K562 (cell line): ENCODE data around the gene ARHGEF10L. TPM values are rescaled to one million over a fixed set of nuclear protein-coding genes. Genes with fewer than 3 reads are reported as not detected.

Experiments used
- ADNP ChIP-seq: fragments of 200-800 bp; sonication (Bioruptor generic); IDR thresholded peaks from 2 replicates; pipeline ENCODE4 v1.6.1; 2016; ENCODE audit warnings: missing genetic modification characterization, missing compliant biosample characterization
- BMI1 ChIP-seq: fragments of 150-350 bp; IDR thresholded peaks from 2 replicates; pipeline ENCODE4 v1.6.1; 2014; ENCODE audit warnings: low read length
- C11orf30 ChIP-seq: fragments of 450-650 bp; IDR thresholded peaks from 2 replicates; pipeline ENCODE4 v1.6.1; 2016; ENCODE audit warnings: low read depth, mild to moderate bottlenecking
- CC2D1A ChIP-seq: fragments of 450-650 bp; IDR thresholded peaks from 2 replicates; pipeline ENCODE4 v1.6.1; 2017; ENCODE audit warnings: mild to moderate bottlenecking
- DPF2 ChIP-seq: fragments of 450-650 bp; IDR thresholded peaks from 2 replicates; pipeline ENCODE4 v1.6.1; 2016
- ELF1 ChIP-seq: fragments of 200-800 bp; sonication (Bioruptor generic); IDR thresholded peaks from 2 replicates; pipeline ENCODE4 v1.6.1; 2016; ENCODE audit warnings: missing genetic modification characterization, missing compliant biosample characterization
- EWSR1 ChIP-seq: fragments of 450-650 bp; IDR thresholded peaks from 2 replicates; pipeline ENCODE4 v1.6.1; 2018; ENCODE audit warnings: borderline replicate concordance, mild to moderate bottlenecking, low read depth, moderate library complexity; ENCODE audit not compliant: partially characterized antibody
- FOXA3 ChIP-seq, 2 experiments: fragments of 450-650 bp in 1 of 2; sonication (generic) in 1 of 2; formaldehyde crosslinking; IDR thresholded peaks in 1 of 2; conservative IDR thresholded peaks in 1 of 2; 2 replicates each; pipeline versions ENCODE4 v1.4.0 to v1.8.0; 2020 to 2022; ENCODE audit warnings: mild to moderate bottlenecking in 2 of 2, missing genetic modification reagents in 1 of 2
- FOXK1 ChIP-seq: sonication (generic); formaldehyde crosslinking; IDR thresholded peaks from 2 replicates; pipeline ENCODE4 v1.8.0; 2022; ENCODE audit warnings: missing genetic modification reagents, mild to moderate bottlenecking, borderline replicate concordance
- JUNB ChIP-seq: fragments of 450-650 bp; formaldehyde crosslinking; conservative IDR thresholded peaks from 2 replicates; pipeline ENCODE4 v1.4.0; 2020; ENCODE audit warnings: mild to moderate bottlenecking
- MTA1 ChIP-seq: fragments of 450-650 bp; IDR thresholded peaks from 2 replicates; pipeline ENCODE4 v1.6.1; 2017; ENCODE audit warnings: borderline replicate concordance
- OTX1 ChIP-seq: fragments of 450-650 bp; formaldehyde crosslinking; IDR thresholded peaks from 2 replicates; pipeline ENCODE4 v1.4.0; 2022; ENCODE audit warnings: mild to moderate bottlenecking
- PREB ChIP-seq: sonication (generic); formaldehyde crosslinking; IDR thresholded peaks from 2 replicates; pipeline ENCODE4 v1.8.1; 2023; ENCODE audit warnings: mild to moderate bottlenecking, missing genetic modification reagents
- RAD51 ChIP-seq: fragments of 450-650 bp; IDR thresholded peaks from 2 replicates; pipeline ENCODE4 v1.7.1; 2016; ENCODE audit warnings: low read depth, mild to moderate bottlenecking, borderline replicate concordance
- RFX5 ChIP-seq: IDR thresholded peaks from 2 replicates; pipeline ENCODE4 v1.6.1; 2011; ENCODE audit warnings: low read depth, mild to moderate bottlenecking, improper control_type of control experiment, low read length
- SAFB ChIP-seq: fragments of 200-400 bp; formaldehyde crosslinking; IDR thresholded peaks from 2 replicates; pipeline ENCODE4 v1.6.1; 2017; ENCODE audit warnings: low read depth, low read length, borderline replicate concordance
- polyA plus RNA-seq, 8 experiments: library from polyadenylated mRNA; depleted of rRNA in 4 of 8; stranded (reverse) in 5 of 8; unstranded in 3 of 8; fragments of >200 nt; fragmentation: Nextera tagmentation in 2 of 8; fragmentation: Illumina TruSeq in 1 of 8; extraction: Ambion mirVana in 2 of 8; extraction: Trizol in 1 of 8; gene quantifications; 2 replicates each; pipeline versions ENCODE4 v1.2.1 to v1.2.3, GENCODE V29; 2011 to 2014; ENCODE audit warnings: inconsistent platforms in 1 of 8, missing spikeins in 1 of 8
- total RNA-seq, 7 experiments: library from RNA; depleted of rRNA in 6 of 7; stranded (reverse); fragments of >200 nt in 6 of 7; fragmentation: Illumina TruSeq in 2 of 7; extraction: Trizol in 2 of 7; gene quantifications; 2 replicates each; pipeline versions ENCODE4 v1.2.1 to v1.2.3, GENCODE V29; 2011 to 2021; ENCODE audit warnings: low replicate concordance in 1 of 7
- TF ChIP-seq, protein P1 (sequence below): fragments of 450-650 bp; IDR thresholded peaks from 2 replicates; pipeline ENCODE4 v1.6.1; 2016; ENCODE audit warnings: mild to moderate bottlenecking, moderate library complexity

The ARHGEF10L gene
- total and polyA plus RNA-seq, 9 of the 15 experiments (the other 6 are each of a cell fraction or from before 2014, with no cell fraction given), result 0.09 to 0.13 TPM; not detected in 7

GRCh38 chr1:17494114-17494729 lies 45.3 kb upstream of the ARHGEF10L start (continued):
- TF ChIP-seq, protein P1, sequence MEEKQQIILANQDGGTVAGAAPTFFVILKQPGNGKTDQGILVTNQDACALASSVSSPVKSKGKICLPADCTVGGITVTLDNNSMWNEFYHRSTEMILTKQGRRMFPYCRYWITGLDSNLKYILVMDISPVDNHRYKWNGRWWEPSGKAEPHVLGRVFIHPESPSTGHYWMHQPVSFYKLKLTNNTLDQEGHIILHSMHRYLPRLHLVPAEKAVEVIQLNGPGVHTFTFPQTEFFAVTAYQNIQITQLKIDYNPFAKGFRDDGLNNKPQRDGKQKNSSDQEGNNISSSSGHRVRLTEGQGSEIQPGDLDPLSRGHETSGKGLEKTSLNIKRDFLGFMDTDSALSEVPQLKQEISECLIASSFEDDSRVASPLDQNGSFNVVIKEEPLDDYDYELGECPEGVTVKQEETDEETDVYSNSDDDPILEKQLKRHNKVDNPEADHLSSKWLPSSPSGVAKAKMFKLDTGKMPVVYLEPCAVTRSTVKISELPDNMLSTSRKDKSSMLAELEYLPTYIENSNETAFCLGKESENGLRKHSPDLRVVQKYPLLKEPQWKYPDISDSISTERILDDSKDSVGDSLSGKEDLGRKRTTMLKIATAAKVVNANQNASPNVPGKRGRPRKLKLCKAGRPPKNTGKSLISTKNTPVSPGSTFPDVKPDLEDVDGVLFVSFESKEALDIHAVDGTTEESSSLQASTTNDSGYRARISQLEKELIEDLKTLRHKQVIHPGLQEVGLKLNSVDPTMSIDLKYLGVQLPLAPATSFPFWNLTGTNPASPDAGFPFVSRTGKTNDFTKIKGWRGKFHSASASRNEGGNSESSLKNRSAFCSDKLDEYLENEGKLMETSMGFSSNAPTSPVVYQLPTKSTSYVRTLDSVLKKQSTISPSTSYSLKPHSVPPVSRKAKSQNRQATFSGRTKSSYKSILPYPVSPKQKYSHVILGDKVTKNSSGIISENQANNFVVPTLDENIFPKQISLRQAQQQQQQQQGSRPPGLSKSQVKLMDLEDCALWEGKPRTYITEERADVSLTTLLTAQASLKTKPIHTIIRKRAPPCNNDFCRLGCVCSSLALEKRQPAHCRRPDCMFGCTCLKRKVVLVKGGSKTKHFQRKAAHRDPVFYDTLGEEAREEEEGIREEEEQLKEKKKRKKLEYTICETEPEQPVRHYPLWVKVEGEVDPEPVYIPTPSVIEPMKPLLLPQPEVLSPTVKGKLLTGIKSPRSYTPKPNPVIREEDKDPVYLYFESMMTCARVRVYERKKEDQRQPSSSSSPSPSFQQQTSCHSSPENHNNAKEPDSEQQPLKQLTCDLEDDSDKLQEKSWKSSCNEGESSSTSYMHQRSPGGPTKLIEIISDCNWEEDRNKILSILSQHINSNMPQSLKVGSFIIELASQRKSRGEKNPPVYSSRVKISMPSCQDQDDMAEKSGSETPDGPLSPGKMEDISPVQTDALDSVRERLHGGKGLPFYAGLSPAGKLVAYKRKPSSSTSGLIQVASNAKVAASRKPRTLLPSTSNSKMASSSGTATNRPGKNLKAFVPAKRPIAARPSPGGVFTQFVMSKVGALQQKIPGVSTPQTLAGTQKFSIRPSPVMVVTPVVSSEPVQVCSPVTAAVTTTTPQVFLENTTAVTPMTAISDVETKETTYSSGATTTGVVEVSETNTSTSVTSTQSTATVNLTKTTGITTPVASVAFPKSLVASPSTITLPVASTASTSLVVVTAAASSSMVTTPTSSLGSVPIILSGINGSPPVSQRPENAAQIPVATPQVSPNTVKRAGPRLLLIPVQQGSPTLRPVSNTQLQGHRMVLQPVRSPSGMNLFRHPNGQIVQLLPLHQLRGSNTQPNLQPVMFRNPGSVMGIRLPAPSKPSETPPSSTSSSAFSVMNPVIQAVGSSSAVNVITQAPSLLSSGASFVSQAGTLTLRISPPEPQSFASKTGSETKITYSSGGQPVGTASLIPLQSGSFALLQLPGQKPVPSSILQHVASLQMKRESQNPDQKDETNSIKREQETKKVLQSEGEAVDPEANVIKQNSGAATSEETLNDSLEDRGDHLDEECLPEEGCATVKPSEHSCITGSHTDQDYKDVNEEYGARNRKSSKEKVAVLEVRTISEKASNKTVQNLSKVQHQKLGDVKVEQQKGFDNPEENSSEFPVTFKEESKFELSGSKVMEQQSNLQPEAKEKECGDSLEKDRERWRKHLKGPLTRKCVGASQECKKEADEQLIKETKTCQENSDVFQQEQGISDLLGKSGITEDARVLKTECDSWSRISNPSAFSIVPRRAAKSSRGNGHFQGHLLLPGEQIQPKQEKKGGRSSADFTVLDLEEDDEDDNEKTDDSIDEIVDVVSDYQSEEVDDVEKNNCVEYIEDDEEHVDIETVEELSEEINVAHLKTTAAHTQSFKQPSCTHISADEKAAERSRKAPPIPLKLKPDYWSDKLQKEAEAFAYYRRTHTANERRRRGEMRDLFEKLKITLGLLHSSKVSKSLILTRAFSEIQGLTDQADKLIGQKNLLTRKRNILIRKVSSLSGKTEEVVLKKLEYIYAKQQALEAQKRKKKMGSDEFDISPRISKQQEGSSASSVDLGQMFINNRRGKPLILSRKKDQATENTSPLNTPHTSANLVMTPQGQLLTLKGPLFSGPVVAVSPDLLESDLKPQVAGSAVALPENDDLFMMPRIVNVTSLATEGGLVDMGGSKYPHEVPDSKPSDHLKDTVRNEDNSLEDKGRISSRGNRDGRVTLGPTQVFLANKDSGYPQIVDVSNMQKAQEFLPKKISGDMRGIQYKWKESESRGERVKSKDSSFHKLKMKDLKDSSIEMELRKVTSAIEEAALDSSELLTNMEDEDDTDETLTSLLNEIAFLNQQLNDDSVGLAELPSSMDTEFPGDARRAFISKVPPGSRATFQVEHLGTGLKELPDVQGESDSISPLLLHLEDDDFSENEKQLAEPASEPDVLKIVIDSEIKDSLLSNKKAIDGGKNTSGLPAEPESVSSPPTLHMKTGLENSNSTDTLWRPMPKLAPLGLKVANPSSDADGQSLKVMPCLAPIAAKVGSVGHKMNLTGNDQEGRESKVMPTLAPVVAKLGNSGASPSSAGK, result no peak
- TF ChIP-seq SAFB (no peak), DPF2 (peak; percentile 85), CC2D1A (peak; percentile 87; the same call in 1 of the 2 replicates), ELF1 (tag) (no peak), ADNP (tag) (peak; percentile 27; the same call in 1 of the 2 replicates), RFX5 (no peak), C11orf30 (peak; percentile 90), OTX1 (no peak), EWSR1 (no peak), FOXK1 (CRISPR knock-in tag) (peak; percentile 34; the same call in 1 of the 2 replicates), BMI1 (no peak), PREB (CRISPR knock-in tag) (0 out of 2 replicates have a peak, but pooled peaks have one; percentile 24), MTA1 (peak; percentile 44; the same call in 1 of the 2 replicates), RAD51 (peak; percentile 23; the same call in 1 of the 2 replicates), FOXA3 (CRISPR knock-in tag; conservative IDR thresholded peaks at IDR 0.05 in 1 of 2, IDR thresholded peaks at IDR 0.05 in 1 of 2) (no peak), JUNB (CRISPR knock-in tag) (peak; percentile 78)
